ENCODE results near the gene TPSG1. TPM values are rescaled to one million over a fixed set of nuclear protein-coding genes. Genes with fewer than 3 reads are reported as not detected.

TPSG1 gene
- total and polyA plus RNA-seq, 7 donors: 1.4 to 73.9 (median 40.7) TPM; not detected in 3

GRCh38 chr16:1171854-1172428 is 53.1 kb downstream of the TPSG1 start:
- H3K27me3 ChIP-seq: no peaks in the 10 kb centered on the region
- peaks cover 0 to 100% (median 98%) of the 10 kb centered on the region in 4 donors for H3K4me1 ChIP-seq
- no peak for TF ChIP-seq CTCF (IDR thresholded peaks at IDR 0.05)
- peak; percentile 23 to 54 for TF ChIP-seq POLR2A (IDR thresholded peaks at IDR 0.05)
- TF ChIP-seq POLR2AphosphoS5 (IDR thresholded peaks at IDR 0.05): peak; percentile 64 to 87 (median 83)
- no peak for TF ChIP-seq EP300 (IDR thresholded peaks at IDR 0.05)
- WGBS, 2 donors: 69 to 81% methylated on average over 36 of the region's 36 CpGs
- peak overlapping the region; percentile 29 to 54 (median 45) for H3K4me3 ChIP-seq
- H3K36me3 ChIP-seq: no peaks in the 10 kb centered on the region
- DNase-seq: peak; percentile 92
- intact Hi-C loops (cut with DNase I): loop anchor here (2.0 kb wide), 1 partner anchor 15 kb away; no protein-coding TSS in a partner anchor
- peak overlapping the region; percentile 88 to 98 (median 96) for H3K27ac ChIP-seq
- no peaks in the 10 kb centered on the region for H3K9me3 ChIP-seq

Other genes starting within 250 kb of the TPSG1 start
- gene SOX8, start 243.5 kb downstream of the TPSG1 start, total RNA-seq: 1 to 10 TPM in 3 of 4 donors, under 1 TPM in 1; 0.49 to 3.4 (median 3.0) TPM
- 1 to 10 TPM in 1 of 3 donors, under 1 TPM in 1, not detected in 1; under 0.01 to 2.5 TPM for gene SOX8, start 243.5 kb downstream of the TPSG1 start, polyA plus RNA-seq
- not detected for gene SSTR5, start 152.5 kb downstream of the TPSG1 start, total RNA-seq
- under 1 TPM in 1 of 3 donors, not detected in 2; 0.04 TPM for gene SSTR5, start 152.5 kb downstream of the TPSG1 start, polyA plus RNA-seq
- gene C1QTNF8, start 129.0 kb downstream of the TPSG1 start, total RNA-seq: not detected
- gene C1QTNF8, start 129.0 kb downstream of the TPSG1 start, polyA plus RNA-seq: not detected
- gene CACNA1H, start 72.2 kb downstream of the TPSG1 start, total RNA-seq: 100 to 1,000 TPM in 2 of 4 donors, 10 to 100 TPM in 2; 37.0 to 181 (median 127) TPM
- gene CACNA1H, start 72.2 kb downstream of the TPSG1 start, polyA plus RNA-seq: 10 to 100 TPM in 1 of 3 donors, 1 to 10 TPM in 1, under 1 TPM in 1; 0.46 to 10.1 (median 1.8) TPM
- gene TPSB2, start 4.9 kb upstream of the TPSG1 start, total RNA-seq: 100 to 1,000 TPM in 1 of 4 donors, 10 to 100 TPM in 3; 12.2 to 182 (median 17.6) TPM
- gene TPSB2, start 4.9 kb upstream of the TPSG1 start, polyA plus RNA-seq: 10 to 100 TPM in 2 of 3 donors, 1 to 10 TPM in 1; 7.9 to 27.6 (median 11.0) TPM
- 100 to 1,000 TPM in 1 of 4 donors, 10 to 100 TPM in 3; 10.2 to 118 (median 17.3) TPM for gene TPSAB1, start 15.4 kb upstream of the TPSG1 start, total RNA-seq
- 10 to 100 TPM in 1 of 3 donors, 1 to 10 TPM in 2; 5.1 to 25.2 (median 8.9) TPM for gene TPSAB1, start 15.4 kb upstream of the TPSG1 start, polyA plus RNA-seq
- gene TPSD1, start 30.8 kb upstream of the TPSG1 start, total RNA-seq: 1 to 10 TPM in 1 of 4 donors, not detected in 3; 5.3 TPM
- 1 to 10 TPM in 1 of 3 donors, under 1 TPM in 1, not detected in 1; 0.71 to 1.2 TPM for gene TPSD1, start 30.8 kb upstream of the TPSG1 start, polyA plus RNA-seq
- 10 to 100 TPM; 44.0 to 95.3 (median 61.5) TPM for gene UBE2I, start 84.4 kb upstream of the TPSG1 start, total RNA-seq
- 10 to 100 TPM; 38.4 to 85.1 (median 45.3) TPM for gene UBE2I, start 84.4 kb upstream of the TPSG1 start, polyA plus RNA-seq
- 1 to 10 TPM in 3 of 4 donors, not detected in 1; 1.1 to 1.8 (median 1.6) TPM for gene BAIAP3, start 108.4 kb upstream of the TPSG1 start, total RNA-seq
- 1 to 10 TPM in 2 of 3 donors, under 1 TPM in 1; 0.60 to 5.5 (median 1.8) TPM for gene BAIAP3, start 108.4 kb upstream of the TPSG1 start, polyA plus RNA-seq
- 100 to 1,000 TPM in 2 of 4 donors, 10 to 100 TPM in 2; 83.4 to 107 (median 98.3) TPM for gene TSR3, start 126.6 kb upstream of the TPSG1 start, total RNA-seq
- gene TSR3, start 126.6 kb upstream of the TPSG1 start, polyA plus RNA-seq: 10 to 100 TPM; 59.0 to 69.1 (median 66.9) TPM
- 10 to 100 TPM; 42.1 to 60.1 (median 43.7) TPM for gene GNPTG, start 126.7 kb upstream of the TPSG1 start, total RNA-seq
- gene GNPTG, start 126.7 kb upstream of the TPSG1 start, polyA plus RNA-seq: 10 to 100 TPM; 28.0 to 46.0 (median 30.6) TPM
- 10 to 100 TPM; 19.6 to 29.1 (median 20.7) TPM for gene UNKL, start 189.4 kb upstream of the TPSG1 start, total RNA-seq
- gene UNKL, start 189.4 kb upstream of the TPSG1 start, polyA plus RNA-seq: 10 to 100 TPM in 2 of 3 donors, 1 to 10 TPM in 1; 2.1 to 13.0 (median 10.8) TPM
- 10 to 100 TPM in 3 of 4 donors, 1 to 10 TPM in 1; 8.3 to 17.4 (median 15.6) TPM for gene UQCC4, start 195.5 kb upstream of the TPSG1 start, total RNA-seq
- gene UQCC4, start 195.5 kb upstream of the TPSG1 start, polyA plus RNA-seq: 10 to 100 TPM; 25.8 to 32.6 (median 27.0) TPM
- gene PERCC1, start 205.8 kb upstream of the TPSG1 start, total RNA-seq: not detected
- gene PERCC1, start 205.8 kb upstream of the TPSG1 start, polyA plus RNA-seq: under 1 TPM in 1 of 3 donors, not detected in 2; 0.07 TPM
- gene CCDC154, start 219.3 kb upstream of the TPSG1 start, total RNA-seq: under 1 TPM in 1 of 4 donors, not detected in 3; 0.55 TPM
- 1 to 10 TPM in 1 of 3 donors, not detected in 2; 1.4 TPM for gene CCDC154, start 219.3 kb upstream of the TPSG1 start, polyA plus RNA-seq
- 10 to 100 TPM; 31.0 to 78.7 (median 42.2) TPM for gene CLCN7, start 249.8 kb upstream of the TPSG1 start, total RNA-seq
- gene CLCN7, start 249.8 kb upstream of the TPSG1 start, polyA plus RNA-seq: 10 to 100 TPM in 1 of 3 donors, 1 to 10 TPM in 2; 4.2 to 55.4 (median 5.5) TPM